OCI-LY3 (cell line): Measurements from ENCODE around the gene IKZF2.

ENCODE experiments used
- EZH2phosphoT487 ChIP-seq: fragments of 200-600 bp; shearing (Covaris generic); IDR thresholded peaks from 2 replicates; pipeline ENCODE4 v1.6.1; 2018; ENCODE audit warnings: antibody characterized with exemption, mixed run types, low read depth
- TF ChIP-seq, protein P1 (sequence below): fragments of 200-600, 300-600 bp; sonication (generic); IDR thresholded peaks from 2 replicates; pipeline ENCODE4 v1.5.1; 2014; ENCODE audit warnings: antibody characterized with exemption, low read length, low read depth

DNA sequence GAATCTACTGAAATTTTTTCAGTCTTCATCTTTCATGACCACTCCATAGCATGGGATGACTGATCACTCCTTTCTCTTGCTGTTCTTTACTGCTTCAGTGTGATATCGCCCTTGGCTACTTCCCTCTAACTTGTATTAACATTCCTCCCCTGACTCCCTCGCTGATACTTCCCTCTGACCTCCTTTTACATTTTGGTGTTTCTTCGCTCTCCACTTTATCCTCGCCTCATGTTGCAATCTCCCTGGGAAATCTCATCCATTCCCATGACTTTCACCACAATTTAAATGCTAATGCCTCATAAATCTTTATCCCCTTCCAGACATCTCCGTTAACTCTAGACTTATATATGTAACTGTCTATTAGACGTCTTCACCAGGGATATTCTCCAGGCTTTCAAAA lies 167.3 kb downstream of the IKZF2 start:
- TF ChIP-seq, protein P1, sequence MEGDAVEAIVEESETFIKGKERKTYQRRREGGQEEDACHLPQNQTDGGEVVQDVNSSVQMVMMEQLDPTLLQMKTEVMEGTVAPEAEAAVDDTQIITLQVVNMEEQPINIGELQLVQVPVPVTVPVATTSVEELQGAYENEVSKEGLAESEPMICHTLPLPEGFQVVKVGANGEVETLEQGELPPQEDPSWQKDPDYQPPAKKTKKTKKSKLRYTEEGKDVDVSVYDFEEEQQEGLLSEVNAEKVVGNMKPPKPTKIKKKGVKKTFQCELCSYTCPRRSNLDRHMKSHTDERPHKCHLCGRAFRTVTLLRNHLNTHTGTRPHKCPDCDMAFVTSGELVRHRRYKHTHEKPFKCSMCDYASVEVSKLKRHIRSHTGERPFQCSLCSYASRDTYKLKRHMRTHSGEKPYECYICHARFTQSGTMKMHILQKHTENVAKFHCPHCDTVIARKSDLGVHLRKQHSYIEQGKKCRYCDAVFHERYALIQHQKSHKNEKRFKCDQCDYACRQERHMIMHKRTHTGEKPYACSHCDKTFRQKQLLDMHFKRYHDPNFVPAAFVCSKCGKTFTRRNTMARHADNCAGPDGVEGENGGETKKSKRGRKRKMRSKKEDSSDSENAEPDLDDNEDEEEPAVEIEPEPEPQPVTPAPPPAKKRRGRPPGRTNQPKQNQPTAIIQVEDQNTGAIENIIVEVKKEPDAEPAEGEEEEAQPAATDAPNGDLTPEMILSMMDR: no peak
- no peak for TF ChIP-seq EZH2phosphoT487
